K562 (cell line): ENCODE measurements around the gene UBXN11. TPM values are rescaled to one million over a fixed set of nuclear protein-coding genes. Genes with fewer than 3 reads are reported as not detected.

ENCODE experiments used
- ARID1B ChIP-seq: fragments of 450-650 bp; IDR thresholded peaks from 2 replicates; pipeline ENCODE4 v1.6.1; 2016; ENCODE audit warnings: antibody characterized with exemption, mild to moderate bottlenecking, inconsistent platforms
- BHLHE40 ChIP-seq: IDR thresholded peaks from 2 replicates; pipeline ENCODE4 v1.6.1; 2011; ENCODE audit warnings: low read length, improper control_type of control experiment
- CBFA2T3 ChIP-seq: fragments of 450-650 bp; IDR thresholded peaks from 2 replicates; pipeline ENCODE4 v1.6.1; 2017
- CCAR2 ChIP-seq: fragments of 200-400 bp; formaldehyde crosslinking; IDR thresholded peaks from 2 replicates; pipeline ENCODE4 v1.6.1; 2017; ENCODE audit warnings: mild to moderate bottlenecking, low read depth, low read length
- CREM ChIP-seq: IDR thresholded peaks from 2 replicates; pipeline ENCODE4 v1.6.1; 2014; ENCODE audit warnings: antibody characterized with exemption, low read depth
- GTF2E2 ChIP-seq: fragments of 200-800 bp; sonication (Bioruptor generic); IDR thresholded peaks from 2 replicates; pipeline ENCODE4 v1.6.1; 2016; ENCODE audit warnings: missing genetic modification characterization, missing compliant biosample characterization
- JUN ChIP-seq, 2 experiments: sonication (generic) in 1 of 2; formaldehyde crosslinking in 1 of 2; IDR thresholded peaks; 2 replicates each; pipeline versions ENCODE4 v1.6.1 to v1.8.0; 2012 to 2022; ENCODE audit warnings: borderline replicate concordance in 2 of 2, mild to moderate bottlenecking in 2 of 2, improper control_type of control experiment in 1 of 2, low read depth in 1 of 2, low read length in 1 of 2, missing genetic modification reagents in 1 of 2
- PCBP2 ChIP-seq: fragments of 200-400 bp; formaldehyde crosslinking; IDR thresholded peaks from 2 replicates; pipeline ENCODE4 v1.6.1; 2018; ENCODE audit warnings: low read length, low read depth, mild to moderate bottlenecking, moderate library complexity; ENCODE audit not compliant: poor library complexity, severe bottlenecking
- PML ChIP-seq: IDR thresholded peaks from 2 replicates; pipeline ENCODE4 v1.6.1; 2012; ENCODE audit warnings: low read length, inconsistent platforms
- SMARCA5 ChIP-seq: fragments of 450-650 bp; IDR thresholded peaks from 2 replicates; pipeline ENCODE4 v1.6.1; 2016
- SRSF7 ChIP-seq: fragments of 200-400 bp; formaldehyde crosslinking; optimal IDR thresholded peaks from 2 replicates; pipeline ENCODE3; 2017; ENCODE audit warnings: mild to moderate bottlenecking, low read depth, low read length
- XRCC4 ChIP-seq: IDR thresholded peaks from one replicate; pipeline ENCODE4 v1.6.1; 2011; ENCODE audit not compliant: insufficient read depth, insufficient read length; ENCODE audit errors: extremely low read depth
- ZNF436 ChIP-seq: fragments of 250-450, 450-650 bp; sonication (Bioruptor Pico); formaldehyde crosslinking; IDR thresholded peaks from 2 replicates; pipeline ENCODE4 v1.7.0; 2020; ENCODE audit warnings: mild to moderate bottlenecking
- polyA plus RNA-seq, 8 experiments: library from polyadenylated mRNA; depleted of rRNA in 4 of 8; stranded (reverse) in 5 of 8; unstranded in 3 of 8; fragments of >200 nt; fragmentation: Nextera tagmentation in 2 of 8; fragmentation: Illumina TruSeq in 1 of 8; extraction: Ambion mirVana in 2 of 8; extraction: Trizol in 1 of 8; gene quantifications; 2 replicates each; pipeline versions ENCODE4 v1.2.1 to v1.2.3, GENCODE V29; 2011 to 2014; ENCODE audit warnings: inconsistent platforms in 1 of 8, missing spikeins in 1 of 8
- total RNA-seq, 7 experiments: library from RNA; depleted of rRNA in 6 of 7; stranded (reverse); fragments of >200 nt in 6 of 7; fragmentation: Illumina TruSeq in 2 of 7; extraction: Trizol in 2 of 7; gene quantifications; 2 replicates each; pipeline versions ENCODE4 v1.2.1 to v1.2.3, GENCODE V29; 2011 to 2021; ENCODE audit warnings: low replicate concordance in 1 of 7
- TF ChIP-seq, protein P1 (sequence below): fragments of 250-450 bp; sonication (Bioruptor Pico); IDR thresholded peaks from 2 replicates; pipeline ENCODE4 v1.5.1; 2021; ENCODE audit warnings: mild to moderate bottlenecking
- TF ChIP-seq, protein P2 (sequence below), 2 experiments: fragments of 200-800 bp in 1 of 2; sonication (Bioruptor generic) in 1 of 2; sonication (generic) in 1 of 2; formaldehyde crosslinking in 1 of 2; IDR thresholded peaks in 1 of 2; conservative IDR thresholded peaks in 1 of 2; 2 replicates each; pipeline versions ENCODE4 v1.5.0 to v1.6.1; 2016 to 2020; ENCODE audit warnings: missing compliant biosample characterization in 1 of 2, missing genetic modification characterization in 1 of 2, missing genetic modification reagents in 1 of 2
- TF ChIP-seq, protein P3 (sequence below): fragments of 450-650 bp; formaldehyde crosslinking; IDR thresholded peaks from 2 replicates; pipeline ENCODE4 v1.4.0; 2020; ENCODE audit warnings: mild to moderate bottlenecking
- TF ChIP-seq, protein P4 (sequence below): sonication (generic); formaldehyde crosslinking; IDR thresholded peaks from 2 replicates; pipeline ENCODE4 v1.8.0; 2022; ENCODE audit warnings: mild to moderate bottlenecking, missing genetic modification reagents
- TF ChIP-seq, protein P5 (sequence below): sonication (generic); formaldehyde crosslinking; IDR thresholded peaks from 2 replicates; pipeline ENCODE4 v1.9.0; 2022; ENCODE audit warnings: mild to moderate bottlenecking, missing genetic modification reagents

The UBXN11 gene
- total and polyA plus RNA-seq, 9 of the 15 experiments (the other 6 are each of a cell fraction or from before 2014, with no cell fraction given) = 0.48 to 34.3 (median 11.3) TPM

DNA sequence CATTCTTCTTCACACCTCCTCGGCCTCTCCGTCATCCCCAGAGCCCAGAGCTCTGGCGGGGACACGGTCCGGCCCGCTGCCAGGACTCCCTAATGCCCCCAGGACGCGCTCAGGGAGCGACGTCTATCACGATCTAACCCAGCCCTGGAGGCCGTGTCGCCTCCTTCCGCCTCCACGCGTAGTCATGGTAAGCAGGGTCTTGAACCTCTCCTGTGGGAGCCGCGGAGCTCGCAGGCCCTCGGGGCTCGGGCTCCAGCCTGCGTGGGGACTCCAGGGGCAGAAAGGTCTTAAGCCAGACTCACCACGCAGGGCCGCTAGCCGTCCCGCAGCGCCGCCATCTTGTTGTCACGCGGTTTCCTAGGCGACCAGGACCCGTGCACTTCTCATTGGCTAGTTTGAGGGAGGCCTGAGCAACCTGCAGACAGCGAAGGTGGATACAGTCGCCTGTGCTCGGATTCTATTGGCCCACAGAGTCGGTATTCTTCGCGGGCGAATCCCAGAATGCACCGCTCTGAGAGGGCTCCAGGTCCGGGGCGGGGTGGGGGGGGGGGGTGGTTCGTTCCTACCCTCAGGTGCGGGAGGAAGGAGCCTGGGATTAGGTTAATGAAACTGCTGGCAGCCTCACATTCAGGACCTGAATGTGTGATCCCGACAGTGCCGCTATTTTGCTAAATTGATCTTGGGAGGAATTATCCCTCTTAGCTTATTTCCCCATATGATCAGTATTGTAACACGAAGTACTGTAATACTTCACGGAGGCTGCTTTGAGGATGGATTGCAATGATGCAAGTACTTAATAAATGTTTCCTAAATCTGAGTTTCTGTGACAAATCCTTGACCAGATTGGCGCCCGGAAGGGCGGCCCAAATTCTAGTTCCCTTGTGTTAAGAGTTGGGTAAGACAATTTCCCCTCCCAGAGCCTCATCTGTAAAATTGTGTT, at the start of gene UBXN11 (continued):
- TF ChIP-seq, protein P1, sequence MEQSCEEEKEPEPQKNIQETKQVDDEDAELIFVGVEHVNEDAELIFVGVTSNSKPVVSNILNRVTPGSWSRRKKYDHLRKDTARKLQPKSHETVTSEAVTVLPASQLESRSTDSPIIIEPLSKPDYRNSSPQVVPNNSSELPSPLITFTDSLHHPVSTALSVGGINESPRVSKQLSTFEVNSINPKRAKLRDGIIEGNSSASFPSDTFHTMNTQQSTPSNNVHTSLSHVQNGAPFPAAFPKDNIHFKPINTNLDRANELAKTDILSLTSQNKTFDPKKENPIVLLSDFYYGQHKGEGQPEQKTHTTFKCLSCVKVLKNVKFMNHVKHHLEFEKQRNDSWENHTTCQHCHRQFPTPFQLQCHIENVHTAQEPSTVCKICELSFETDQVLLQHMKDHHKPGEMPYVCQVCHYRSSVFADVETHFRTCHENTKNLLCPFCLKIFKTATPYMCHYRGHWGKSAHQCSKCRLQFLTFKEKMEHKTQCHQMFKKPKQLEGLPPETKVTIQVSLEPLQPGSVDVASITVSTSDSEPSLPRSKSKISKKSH = no peak
- TF ChIP-seq XRCC4 (no peak), JUN (IDR thresholded peaks at IDR 0.05; ENCODE audit: borderline replicate concordance, low read depth, low read length) (peak; percentile 34; the same call in 1 of the 2 replicates), JUN (CRISPR knock-in tag; IDR thresholded peaks at IDR 0.05; ENCODE audit: borderline replicate concordance) (no peak), ARID1B (no peak), CCAR2 (no peak), CREM (peak; percentile 75), CBFA2T3 (no peak), GTF2E2 (tag) (0 out of 2 replicates have a peak, but pooled peaks have one; percentile 46), PML (no peak), ZNF436 (CRISPR knock-in tag) (no peak), SRSF7 (no peak), PCBP2 (no peak), SMARCA5 (no peak), BHLHE40 (peak; percentile 97)
- TF ChIP-seq, protein P2, sequence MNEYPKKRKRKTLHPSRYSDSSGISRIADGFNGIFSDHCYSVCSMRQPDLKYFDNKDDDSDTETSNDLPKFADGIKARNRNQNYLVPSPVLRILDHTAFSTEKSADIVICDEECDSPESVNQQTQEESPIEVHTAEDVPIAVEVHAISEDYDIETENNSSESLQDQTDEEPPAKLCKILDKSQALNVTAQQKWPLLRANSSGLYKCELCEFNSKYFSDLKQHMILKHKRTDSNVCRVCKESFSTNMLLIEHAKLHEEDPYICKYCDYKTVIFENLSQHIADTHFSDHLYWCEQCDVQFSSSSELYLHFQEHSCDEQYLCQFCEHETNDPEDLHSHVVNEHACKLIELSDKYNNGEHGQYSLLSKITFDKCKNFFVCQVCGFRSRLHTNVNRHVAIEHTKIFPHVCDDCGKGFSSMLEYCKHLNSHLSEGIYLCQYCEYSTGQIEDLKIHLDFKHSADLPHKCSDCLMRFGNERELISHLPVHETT (CRISPR knock-in tag; conservative IDR thresholded peaks at IDR 0.05 in 1 of 2, IDR thresholded peaks at IDR 0.05 in 1 of 2) = 0 out of 4 replicates have a peak, but pooled peaks of 1 of the 2 experiments have one; percentile 20
- TF ChIP-seq, protein P3, sequence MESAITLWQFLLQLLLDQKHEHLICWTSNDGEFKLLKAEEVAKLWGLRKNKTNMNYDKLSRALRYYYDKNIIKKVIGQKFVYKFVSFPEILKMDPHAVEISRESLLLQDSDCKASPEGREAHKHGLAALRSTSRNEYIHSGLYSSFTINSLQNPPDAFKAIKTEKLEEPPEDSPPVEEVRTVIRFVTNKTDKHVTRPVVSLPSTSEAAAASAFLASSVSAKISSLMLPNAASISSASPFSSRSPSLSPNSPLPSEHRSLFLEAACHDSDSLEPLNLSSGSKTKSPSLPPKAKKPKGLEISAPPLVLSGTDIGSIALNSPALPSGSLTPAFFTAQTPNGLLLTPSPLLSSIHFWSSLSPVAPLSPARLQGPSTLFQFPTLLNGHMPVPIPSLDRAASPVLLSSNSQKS (CRISPR knock-in tag) = no peak
- TF ChIP-seq, protein P4, sequence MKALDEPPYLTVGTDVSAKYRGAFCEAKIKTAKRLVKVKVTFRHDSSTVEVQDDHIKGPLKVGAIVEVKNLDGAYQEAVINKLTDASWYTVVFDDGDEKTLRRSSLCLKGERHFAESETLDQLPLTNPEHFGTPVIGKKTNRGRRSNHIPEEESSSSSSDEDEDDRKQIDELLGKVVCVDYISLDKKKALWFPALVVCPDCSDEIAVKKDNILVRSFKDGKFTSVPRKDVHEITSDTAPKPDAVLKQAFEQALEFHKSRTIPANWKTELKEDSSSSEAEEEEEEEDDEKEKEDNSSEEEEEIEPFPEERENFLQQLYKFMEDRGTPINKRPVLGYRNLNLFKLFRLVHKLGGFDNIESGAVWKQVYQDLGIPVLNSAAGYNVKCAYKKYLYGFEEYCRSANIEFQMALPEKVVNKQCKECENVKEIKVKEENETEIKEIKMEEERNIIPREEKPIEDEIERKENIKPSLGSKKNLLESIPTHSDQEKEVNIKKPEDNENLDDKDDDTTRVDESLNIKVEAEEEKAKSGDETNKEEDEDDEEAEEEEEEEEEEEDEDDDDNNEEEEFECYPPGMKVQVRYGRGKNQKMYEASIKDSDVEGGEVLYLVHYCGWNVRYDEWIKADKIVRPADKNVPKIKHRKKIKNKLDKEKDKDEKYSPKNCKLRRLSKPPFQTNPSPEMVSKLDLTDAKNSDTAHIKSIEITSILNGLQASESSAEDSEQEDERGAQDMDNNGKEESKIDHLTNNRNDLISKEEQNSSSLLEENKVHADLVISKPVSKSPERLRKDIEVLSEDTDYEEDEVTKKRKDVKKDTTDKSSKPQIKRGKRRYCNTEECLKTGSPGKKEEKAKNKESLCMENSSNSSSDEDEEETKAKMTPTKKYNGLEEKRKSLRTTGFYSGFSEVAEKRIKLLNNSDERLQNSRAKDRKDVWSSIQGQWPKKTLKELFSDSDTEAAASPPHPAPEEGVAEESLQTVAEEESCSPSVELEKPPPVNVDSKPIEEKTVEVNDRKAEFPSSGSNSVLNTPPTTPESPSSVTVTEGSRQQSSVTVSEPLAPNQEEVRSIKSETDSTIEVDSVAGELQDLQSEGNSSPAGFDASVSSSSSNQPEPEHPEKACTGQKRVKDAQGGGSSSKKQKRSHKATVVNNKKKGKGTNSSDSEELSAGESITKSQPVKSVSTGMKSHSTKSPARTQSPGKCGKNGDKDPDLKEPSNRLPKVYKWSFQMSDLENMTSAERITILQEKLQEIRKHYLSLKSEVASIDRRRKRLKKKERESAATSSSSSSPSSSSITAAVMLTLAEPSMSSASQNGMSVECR = peak; percentile 99
- TF ChIP-seq, protein P5, sequence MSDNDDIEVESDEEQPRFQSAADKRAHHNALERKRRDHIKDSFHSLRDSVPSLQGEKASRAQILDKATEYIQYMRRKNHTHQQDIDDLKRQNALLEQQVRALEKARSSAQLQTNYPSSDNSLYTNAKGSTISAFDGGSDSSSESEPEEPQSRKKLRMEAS (CRISPR knock-in tag) = peak; percentile 83
